NCI-H2227 (cell line): Measurements from ENCODE around the gene GATB.

Experiments used
- DNase-seq: peaks from one replicate; lab custom pipeline; 2025; ENCODE audit not compliant: unreplicated experiment; lab: John Stamatoyannopoulos, UW

The GATB gene

DNA sequence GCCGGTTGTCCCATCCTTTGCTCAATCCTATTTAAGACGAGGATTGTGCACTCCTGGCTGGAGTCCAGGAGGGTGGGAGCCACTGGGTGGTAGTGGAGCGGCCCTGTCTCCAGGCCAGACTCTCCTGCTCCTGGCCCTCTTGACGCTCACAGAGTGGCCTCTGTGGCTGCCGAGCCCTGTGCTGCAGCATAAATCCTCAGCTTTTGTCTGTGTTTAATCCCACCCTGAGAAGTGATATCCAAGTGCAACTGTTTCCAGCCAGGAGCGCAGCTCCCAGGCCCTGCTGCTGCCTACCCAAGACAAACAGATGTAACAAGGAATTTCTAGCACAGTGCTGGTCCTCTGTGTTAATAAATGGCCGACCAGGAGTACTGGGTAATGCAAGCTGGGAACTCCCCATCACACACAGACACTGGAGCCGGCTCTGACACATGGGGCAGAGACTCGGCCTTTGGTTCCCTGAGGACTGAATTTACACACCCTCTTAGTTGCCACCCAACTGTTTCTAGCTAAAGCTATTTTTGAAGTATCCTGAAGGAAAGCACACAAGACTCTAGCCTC lies 85.3 kb downstream of the GATB start:
- DNase-seq = no peak

DNA sequence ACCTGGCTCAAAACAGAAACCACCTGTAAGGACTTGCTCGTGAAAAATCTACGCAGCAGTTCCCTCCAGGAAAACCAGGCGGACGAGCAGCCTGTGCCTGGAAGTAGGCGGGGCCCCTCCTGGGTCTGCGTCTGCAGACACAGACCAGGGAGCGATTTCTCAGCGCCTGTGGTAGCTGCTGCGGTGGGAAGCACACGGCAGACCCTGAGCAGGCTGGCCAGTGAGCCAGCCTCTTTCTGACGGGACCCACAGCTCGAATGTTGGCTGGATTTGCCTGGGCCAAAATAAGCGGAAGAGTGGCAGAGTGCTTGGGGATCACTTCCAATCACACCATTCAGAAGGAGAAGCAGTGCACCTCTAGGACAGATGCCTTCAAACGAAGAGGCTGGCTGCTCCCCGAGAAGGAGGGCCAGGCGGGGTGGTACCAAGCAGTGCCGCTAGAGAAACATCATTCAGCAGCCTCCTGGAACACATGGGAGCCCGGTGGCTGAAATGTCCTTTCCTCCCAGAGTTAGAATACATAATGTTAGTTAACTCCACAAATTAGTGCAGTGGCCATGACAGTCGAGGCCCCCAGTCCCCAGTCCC lies 85.9 kb downstream of the GATB start:
- DNase-seq = peak; percentile 71

DNA sequence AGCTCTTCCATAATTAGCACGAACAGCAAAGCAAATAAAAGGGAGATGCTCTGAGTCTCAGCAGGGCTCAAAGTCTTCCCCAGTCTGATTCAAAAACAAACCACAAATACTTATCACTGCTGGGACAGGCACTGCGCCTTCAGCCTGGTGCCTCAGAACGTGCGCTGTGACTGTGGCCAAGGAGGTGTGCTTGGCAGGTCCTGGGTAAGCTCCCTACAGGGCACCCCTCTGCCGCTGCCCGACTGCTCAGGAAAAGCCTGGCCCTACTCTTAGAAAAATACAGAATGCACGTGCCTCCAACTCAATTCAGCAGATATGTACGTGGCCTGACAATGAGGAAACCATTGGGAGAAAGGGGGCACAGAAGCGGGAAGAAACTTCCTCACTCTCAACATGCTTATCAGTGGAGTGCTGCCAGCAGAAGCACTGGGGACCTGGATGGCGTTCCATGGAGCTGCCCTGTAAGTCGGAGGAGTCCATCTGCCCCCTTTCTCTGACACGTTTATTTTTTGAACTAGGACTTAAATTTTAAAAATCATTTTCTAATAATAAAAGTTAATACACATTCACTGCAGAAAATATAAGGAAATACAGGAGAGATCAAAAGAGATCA lies 86.8 kb downstream of the GATB start:
- no peak for DNase-seq

DNA sequence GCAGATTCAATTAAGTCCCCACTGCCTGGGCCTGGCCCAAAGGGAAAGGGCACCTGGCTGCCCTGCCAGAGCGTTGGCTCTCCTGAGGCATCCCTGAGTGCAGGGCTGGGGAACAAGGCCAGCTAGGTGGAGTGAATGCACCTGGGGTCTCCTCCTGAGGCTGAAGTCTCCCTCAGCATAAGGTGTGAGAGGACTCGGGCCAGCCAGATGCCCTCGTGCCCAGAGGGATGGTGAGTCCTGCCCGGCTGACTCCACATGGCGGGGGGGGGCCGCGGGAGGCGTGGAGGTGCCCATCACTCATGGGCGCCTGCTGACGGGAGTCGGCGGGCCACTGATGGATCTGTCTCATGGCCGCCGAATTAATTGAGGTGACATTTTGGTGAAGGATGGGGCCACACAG lies 87.8 kb downstream of the GATB start:
- DNase-seq = no peak

DNA sequence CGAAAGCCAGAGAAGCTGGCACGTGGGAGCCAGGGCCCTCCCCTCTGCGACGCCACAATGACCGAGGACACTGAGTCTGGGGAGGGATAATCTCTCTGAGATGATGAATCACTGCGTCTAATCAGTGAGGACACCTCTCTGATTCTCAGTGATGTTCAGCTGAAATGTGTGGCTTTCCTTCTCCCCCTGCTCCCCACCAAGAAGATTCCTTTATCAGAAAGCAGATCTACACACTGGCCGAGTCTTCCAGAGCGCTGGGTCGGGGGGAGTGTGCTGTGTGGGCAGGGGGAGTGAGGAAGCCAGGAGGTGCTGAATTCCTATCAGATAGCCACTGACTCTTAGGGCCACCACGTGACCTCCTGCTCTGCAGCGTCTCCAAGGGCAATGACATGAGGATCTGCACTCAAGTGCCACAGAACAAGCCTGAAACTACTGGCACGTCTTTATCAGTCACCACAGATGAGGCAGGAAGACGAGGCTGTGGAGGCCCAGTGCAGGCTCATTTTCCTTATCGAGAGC lies 89.2 kb downstream of the GATB start:
- DNase-seq = no peak

DNA sequence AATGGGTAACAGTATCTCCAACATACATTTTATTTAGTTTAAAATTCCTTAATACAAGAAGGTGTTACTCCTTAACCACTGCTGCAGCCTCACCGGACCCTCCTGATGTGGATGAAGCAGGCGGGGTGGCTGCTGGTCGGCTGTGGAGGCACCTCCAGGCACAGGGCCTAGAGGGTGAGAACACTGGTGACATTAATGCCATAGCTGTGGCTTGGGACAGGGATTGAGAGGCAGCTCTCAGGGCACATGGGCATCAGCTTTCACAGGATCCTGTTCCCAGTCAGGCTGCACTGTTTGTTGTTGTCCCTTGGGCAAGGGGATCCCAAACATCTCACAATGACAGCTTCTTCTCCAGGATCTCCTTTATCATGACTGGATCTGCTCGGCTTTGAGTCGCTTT lies 90.0 kb downstream of the GATB start:
- DNase-seq = no peak

DNA sequence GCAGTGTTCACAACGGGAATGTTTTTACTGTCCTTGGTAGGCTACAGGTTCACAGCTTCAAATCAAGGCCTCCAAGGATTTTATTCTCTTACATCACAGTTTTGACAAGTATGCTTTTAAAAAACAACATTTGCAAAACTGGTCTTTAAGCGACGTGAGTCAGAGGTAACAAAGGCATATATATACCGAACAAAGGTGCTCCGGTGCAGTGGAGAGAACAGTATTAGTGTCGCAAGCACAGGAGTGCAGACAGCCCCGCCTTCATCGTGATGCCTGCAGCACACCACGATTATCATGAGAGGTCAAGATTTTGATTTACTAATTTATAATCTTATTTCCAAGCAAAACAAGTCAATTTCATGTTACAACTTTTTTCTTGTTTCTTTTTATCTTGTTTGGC lies 90.8 kb downstream of the GATB start:
- no peak for DNase-seq

DNA sequence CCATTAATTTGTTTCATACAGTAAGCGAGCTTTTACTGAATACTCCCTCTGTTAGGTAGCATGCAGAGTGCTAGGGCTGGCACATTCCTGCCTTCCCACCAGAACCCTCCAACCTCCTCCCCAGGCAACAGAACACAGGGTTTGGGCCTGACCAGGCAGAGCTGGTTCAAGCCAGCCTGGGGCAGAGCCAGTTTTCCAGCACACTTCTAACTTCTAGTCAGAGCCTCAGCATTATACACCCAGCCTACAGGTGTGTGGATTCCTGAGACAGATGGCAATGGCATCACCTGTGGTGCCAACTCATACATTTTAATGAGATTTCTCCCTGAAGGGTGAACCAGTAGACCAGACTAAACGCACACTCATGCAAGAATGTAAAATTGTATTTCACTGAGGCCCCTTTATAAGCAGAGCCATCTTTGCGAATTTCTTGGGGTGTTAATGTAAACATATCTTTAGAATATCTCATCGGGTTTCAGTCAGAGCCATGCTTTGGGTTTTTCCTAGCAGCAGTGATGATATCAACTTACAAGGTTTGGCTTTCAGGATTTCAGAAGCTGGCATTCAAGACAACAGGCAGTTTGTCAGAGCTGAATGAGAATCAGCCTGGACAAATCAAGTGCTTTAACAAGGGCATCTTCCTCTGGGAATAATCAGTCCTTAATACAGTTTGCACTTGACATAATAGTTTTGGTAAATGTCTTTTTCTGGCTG lies 92.0 kb downstream of the GATB start:
- DNase-seq = no peak

DNA sequence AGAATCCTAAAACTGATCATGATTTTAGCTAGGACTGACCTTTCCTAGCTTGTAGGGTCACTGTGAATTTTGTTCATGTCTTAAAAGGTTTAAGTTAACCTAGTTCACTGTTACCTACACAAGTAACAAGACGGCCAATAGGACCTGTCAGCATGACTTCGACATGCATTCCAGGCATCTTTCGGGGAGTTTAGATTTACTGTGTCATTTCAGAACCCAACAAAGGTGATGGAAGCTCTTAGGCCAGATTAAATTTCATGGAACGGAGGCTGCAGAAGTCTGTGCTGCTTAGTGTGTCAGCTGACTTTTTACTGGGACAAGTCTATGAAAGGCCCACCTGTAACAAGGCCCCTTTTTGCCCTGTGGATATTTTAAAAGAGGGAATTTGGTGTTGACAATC lies 93.1 kb downstream of the GATB start:
- DNase-seq = no peak

DNA sequence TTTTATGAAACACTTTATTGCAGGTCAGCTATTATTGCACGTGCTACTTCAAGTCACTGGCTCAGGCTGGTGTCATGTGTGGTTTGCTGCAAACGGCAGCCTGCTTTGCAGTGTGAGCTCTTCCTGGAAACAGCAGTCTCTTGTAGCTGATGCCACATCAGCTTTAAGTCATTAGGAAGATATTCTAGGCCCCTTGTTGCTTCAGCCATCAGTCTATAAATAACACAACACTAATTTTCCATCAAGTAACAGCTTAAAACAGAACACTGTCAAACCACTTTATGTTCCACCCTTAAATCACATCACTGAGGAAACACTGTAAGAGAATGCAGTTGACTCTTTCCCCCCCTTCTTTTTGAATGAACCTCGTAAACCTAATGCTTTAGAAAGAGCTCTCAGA lies 93.8 kb downstream of the GATB start:
- DNase-seq = peak; percentile 12

DNA sequence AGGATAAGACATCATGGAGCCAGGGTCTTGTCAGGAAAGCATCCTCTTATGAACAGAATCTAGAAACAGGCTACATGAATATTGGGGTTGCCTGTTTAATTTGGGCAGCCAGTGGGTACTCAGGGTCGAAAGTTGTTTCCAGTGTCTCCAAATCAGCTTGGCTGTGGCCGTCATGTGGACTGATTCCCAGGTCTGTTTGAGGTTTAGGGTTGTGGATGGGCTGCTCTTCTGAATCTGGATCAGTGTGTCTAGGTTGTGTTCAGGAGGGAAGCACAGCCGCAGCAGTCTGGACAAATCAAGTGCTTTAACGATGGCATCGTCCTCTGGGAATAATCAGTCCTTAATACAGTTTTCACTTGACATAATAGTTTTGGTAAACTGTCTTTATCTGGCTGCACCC lies 94.3 kb downstream of the GATB start:
- DNase-seq = no peak

DNA sequence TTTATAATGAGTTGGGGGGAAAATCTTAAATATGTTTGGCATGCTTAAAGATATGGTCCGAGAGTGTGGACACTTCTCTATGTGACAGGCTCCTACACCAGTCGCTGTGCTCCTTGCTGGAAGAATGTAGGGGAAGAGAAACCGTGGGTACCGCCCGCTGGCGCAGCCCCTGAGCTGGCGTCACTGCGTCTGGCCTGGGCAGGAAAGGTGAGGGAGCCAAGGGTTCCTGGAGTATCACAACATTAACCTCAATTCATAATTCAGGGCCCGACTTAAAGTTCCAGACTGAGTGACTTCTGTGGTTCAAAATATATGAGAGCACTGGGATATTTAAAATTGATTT lies 95.1 kb downstream of the GATB start:
- no peak for DNase-seq

DNA sequence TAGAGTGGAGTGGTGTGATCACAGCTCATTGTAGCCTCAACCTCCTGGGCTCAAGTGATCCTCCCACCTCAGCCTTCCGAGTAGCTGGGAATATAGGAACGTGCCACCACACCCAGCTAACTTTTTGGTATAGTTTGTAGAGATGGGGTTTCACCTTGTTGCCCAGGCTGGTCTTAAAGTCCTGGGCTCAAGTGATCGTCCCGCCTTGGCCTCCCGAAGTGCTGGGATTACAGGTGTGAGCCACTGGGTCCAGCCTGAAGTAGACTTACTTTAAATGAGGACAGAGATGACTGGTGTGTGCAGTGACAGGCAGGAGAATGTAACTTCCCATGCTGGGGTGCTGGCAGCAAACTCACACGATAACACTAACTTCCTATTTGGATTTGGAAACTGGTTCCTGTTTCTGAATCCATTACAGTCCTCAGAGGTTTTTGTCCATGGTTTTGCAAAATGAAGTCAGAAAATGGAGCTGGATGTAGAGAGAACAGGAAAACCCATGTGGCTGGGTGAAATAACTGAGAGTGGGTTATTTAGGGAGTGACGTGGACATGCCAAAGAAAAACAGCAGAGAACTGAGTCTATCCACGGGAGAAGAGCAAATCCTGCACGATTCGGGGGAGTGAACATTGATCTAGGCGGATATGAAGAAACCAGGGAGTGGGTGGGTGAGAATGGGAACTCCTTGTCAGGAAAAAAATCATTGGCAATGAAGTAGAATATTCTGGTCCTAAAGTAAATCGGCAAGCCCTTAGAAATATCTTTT lies 95.6 kb downstream of the GATB start:
- no peak for DNase-seq

DNA sequence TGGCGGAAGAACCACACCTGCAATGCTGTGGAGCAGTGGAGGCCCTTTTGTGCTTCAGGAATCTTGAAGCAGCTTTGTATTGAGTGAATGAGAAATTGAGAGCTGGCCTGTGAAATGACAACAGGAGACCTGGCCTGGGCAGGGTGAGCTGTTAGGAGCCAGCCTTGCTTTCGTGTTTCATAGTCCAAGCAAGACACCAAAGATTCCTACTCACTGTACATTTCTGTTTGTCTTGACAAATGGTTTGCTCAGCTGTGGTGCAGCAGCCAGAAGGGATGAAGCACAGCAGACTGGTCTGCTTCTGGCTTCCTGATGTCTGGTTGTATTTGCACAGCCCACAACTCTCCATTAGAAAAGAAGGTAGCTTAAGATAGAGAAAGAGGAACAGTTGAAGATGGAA lies 96.5 kb downstream of the GATB start:
- DNase-seq = no peak

DNA sequence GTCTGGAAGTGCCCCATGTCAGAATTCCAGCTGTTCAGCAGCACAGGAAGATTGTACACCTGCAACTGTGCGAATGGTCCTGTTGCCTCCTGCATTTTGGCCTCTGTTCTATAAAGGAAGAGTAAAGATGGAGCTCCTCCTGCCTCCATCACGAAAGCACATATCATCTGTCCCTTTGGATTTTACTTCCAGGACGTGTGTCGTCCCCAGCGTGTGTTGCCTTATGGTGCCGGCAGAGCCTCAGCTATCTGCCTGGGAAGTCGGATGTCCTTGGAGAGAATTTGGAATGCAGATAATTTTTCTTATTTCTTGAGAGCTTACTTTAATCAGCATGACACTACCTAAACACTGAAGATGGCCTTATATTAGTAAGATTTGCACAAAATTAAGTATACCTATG lies 97.7 kb downstream of the GATB start:
- no peak for DNase-seq

DNA sequence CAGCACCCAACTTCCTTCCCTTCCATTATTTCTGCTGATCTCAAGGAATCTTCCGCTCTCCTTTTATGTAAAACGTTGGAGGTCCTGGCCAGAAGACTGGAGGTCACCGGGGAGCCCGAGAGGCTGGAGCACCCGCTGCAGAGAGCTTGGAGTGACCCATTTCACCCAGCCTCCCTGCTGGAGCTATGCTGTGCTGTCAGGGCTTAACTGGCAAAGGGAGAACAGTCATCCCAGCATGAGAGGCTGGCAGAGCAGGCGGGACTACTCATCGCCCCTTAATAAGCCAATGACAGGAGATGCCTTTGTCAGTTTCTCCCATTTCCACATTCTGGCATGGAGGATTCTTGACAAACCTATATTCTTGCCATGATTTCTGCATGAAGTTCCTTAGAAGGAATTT lies 98.9 kb downstream of the GATB start:
- no peak for DNase-seq

DNA sequence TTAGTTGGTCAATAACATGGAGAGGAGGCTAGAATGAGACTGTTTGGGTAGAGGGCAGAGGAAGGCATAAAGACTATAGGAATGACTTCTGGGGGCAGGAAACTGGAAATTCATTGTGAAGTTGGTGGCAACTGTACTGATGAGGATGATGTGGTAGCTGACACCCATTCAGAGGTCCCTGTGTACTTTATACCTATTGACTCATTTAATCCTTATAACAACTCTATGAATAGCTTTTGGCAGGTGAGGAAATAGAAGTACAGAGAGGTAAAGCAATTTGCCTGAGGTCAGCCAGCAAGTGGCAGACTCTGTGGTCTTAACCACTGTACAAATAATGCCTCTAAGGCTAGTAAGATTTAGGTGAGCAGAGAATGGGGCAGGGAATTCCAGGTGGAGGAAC lies 100.1 kb downstream of the GATB start:
- DNase-seq = no peak

DNA sequence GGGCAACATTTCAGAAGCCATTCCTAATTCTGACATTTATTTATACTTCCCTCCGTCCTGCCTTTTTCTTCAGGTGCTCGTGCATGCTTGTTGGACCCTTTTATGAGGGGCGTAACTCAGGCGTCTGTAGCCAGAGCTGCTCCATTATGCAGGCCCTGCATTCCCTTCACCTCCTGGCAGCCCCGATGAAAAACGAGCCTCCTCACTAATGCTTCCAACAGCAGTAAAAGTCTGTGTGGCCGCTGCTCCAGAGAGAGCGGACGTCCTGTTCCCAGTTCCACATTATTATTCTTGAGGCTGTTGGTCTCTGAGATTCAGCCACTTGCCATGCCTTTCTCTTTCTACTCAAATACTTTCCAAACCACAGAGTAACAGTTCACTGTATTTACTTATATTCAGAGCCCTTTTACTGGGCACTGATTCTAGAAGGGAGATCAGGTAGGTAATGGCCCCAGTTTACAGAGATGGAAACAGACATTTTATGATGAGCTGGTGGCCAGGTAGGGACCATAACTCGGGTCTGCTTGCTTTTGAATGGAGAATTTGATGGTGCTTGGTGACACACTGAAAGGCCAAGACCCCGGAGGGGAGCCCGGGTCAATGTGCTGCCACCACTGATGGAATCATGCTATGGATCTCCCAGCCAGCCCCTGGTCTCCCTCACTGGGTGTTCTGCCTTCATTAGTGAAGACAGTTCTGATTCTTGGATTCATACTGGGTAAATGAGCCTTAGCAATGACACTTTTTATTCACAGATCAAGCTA lies 101.0 kb downstream of the GATB start:
- no peak for DNase-seq

DNA sequence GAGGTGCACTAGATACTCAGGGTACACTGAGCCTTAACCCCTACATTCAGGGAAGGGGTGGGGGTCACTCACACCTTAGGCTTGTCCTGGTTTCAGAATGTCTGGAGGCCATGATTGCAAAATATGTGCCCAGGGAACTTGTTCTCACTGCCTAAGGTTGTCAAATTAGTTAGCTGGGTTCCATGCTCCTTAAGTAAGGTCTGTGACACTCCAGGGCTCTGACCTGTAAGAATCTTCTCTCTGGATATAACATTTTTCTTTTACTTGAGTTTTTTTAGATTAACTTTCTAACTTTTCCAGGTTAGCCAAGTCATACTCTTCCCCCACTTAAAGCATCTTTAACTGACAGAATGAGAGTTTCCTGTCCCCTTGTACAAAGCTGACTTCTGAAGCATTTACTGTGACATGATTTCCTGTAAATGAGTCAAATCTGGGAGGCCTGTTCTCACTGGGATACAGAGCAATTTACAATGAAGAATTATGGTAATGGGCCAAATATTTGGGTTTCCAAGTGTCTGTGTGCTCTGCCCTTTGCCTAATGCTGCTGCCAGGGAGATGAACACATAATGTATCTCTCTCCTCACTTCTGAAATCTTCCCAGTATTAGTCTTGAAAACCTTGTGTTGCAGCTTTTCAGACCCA lies 101.7 kb downstream of the GATB start:
- no peak for DNase-seq

DNA sequence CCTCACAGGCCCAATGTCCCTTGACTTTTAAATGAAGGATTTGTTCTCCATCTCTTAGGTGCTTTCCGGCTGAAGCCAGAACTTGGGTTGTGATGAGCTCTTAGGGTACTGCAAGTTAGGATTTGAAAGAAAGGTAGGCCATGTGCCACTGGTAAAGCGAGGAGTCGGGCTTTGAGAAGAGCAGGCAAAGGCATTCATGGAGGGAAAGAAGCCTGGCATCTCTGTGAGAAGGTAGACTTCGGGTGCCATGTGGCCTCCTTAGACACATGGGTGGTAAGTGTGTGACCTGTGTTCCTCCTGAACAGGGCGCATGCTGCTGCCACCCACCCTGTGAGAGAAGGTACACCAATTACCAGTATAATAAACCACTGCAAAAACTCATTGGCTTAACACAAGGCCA lies 102.9 kb downstream of the GATB start:
- no peak for DNase-seq
